HG03442 (cell line): ENCODE results near the gene CNNM3.
A peak's percentile ranks its signal among the peaks of the same experiment; 100 is the strongest.

ENCODE experiments used
- ATAC-seq: cut with Tn5 transposase; IDR thresholded peaks from one replicate; pipeline ENCODE4 v1.9.1; 2021; ENCODE audit warnings: mild to moderate bottlenecking, moderate library complexity; ENCODE audit not compliant: unreplicated experiment

CNNM3 gene

GRCh38 chr2:96874198-96874831 lies 58.2 kb downstream of the CNNM3 start:
- ATAC-seq, result peak; percentile 45

DNA sequence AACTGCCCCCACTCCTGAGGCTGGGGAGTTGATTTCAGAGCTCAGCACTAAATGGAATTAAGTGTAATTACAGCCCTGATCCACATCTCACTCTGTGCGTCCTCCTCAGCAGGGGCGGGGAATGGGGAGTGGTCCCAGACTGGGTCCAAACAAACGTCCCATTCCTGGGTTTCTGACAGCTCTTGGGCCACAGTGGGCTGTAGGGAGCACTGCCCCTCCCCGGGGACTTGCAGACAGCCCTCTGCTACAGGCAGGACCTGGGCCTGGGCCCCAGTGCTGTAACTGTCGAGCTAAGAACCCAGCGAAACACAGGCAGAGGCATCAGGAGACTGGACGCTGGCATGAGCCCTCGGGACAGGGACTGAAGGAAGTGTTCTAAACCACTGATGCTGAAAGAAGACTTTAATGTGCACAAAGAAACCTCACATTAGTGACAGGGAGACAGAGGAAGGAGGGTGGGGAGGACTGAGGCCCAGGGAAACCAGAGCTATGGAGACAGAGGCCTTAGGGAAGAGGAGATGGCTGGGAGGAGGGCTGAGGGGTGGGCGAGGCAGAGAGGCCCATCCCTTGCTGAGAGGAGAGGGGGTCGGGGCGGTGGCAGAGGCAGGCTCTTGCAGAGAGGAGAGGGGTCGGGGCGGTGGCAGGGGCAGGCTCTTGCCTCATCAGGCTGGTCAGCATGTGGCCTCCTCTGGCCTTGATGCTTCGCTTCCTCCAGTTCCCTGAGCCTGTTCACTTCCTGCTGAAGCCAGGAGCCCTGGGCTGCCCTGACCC lies 59.6 kb downstream of the CNNM3 start:
- ATAC-seq, result no peak

- ATAC-seq, result no peak
These were observed 60.4 kb downstream of the CNNM3 start for GRCh38 chr2:96876269-96877041.

DNA sequence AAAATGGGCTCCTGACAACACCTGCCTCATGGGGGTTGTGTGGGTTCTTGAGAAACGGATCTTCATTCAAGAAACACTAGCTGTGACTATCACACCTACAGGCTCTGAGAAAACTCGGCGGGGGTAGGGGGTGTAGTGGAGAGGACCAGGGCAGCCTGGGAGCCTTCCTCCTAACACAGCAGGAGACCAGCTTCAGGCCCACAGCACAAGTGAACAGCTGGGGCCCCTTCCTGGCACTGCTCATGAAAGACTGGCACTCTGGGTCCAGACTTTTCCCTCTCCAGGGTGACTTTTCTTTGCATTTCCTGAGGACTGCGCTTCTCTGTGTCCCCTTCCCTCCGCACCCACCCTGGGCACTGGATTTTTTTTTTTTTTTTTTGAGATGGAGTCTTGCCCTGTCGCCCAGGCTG lies 61.0 kb downstream of the CNNM3 start:
- no peak for ATAC-seq

- no peak for ATAC-seq
These were observed 61.6 kb downstream of the CNNM3 start for GRCh38 chr2:96877631-96878092.

- no peak for ATAC-seq
These were observed 62.1 kb downstream of the CNNM3 start for GRCh38 chr2:96878171-96878570.

DNA sequence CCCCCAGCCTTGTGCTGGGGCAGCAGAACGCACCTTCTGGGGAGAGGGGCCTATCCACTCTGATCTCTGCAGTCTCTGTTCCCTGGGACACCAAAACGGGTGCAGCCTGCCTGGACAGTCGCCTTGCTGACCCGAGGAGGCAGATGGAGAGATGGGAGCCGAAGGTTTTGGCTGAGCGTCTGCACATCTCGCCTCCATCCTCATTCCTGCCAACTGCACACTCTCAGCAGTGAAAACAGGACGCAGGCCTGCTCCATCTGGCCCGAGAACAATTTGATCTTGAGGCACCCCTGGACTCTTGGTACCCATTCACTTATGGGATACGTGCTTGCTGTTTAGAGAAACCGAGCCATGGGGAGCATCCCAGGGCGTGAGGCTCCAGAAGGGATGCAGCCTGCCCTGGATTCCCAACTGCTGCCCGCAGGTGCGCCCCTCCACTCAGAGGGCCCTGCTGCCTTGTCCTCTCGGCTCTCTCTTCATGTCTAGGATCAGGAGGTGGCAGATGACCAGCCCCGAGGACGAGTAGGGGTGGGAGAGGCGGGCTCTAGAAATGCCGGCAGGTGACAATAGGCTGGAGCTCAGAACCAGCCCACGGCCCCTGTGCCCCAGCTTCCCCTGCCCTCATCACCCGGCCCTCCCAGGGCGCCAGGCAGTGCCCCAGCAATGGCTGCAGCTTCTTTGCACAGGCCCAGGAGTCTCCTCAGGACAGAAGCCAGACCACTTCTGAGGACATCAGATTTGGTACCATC lies 62.9 kb downstream of the CNNM3 start:
- ATAC-seq, result no peak

- ATAC-seq, result no peak
These were observed 63.5 kb downstream of the CNNM3 start for GRCh38 chr2:96879545-96880040.

DNA sequence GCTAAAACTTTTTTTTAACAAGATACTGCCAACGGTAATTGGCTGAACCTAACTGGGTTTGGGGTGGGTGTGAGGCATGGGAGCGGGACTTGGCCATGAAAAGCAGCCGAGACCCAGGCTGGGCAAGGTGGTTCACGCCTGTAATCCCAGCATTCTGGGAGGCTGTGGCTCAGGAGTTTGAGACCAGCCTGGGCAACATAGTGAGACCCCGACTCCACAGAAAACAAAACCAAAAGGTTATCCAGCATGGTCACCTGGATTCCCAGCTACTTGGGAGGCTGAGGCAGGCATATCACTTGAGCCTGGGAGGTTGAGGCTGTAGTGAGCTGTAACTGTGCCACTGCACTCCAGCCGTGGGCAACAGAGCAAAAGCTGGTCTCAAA lies 64.8 kb downstream of the CNNM3 start:
- ATAC-seq, result no peak

- no peak for ATAC-seq
These were observed 65.5 kb downstream of the CNNM3 start for GRCh38 chr2:96881349-96882195.

GRCh38 chr2:96882230-96882629 lies 66.2 kb downstream of the CNNM3 start:
- ATAC-seq, result no peak

DNA sequence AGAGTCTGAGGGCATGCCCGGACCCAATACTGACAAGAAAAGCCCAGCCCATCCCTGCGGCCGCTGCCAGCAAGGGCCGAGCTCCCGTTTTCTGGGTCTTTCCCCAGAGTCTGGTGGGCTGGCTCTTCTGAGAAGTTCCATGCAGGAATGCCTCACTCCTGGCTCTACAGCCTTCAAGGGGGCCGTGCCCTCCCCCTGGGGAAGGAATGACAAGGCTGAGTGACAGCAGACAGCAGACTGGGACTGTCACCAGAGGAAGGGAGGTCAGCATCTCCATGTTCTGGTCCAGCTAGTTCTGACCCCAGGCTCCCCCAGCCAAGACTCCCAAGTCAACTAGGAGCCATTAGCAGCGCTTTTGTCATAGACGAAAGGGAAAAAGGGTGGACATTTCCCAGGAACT lies 66.8 kb downstream of the CNNM3 start:
- no peak for ATAC-seq

- ATAC-seq, result no peak
These were observed 67.2 kb downstream of the CNNM3 start for GRCh38 chr2:96883306-96883705.
